Activated CD8-positive, alpha-beta memory T cell treated with anti-CD3 and anti-CD28 coated beads for 36 hours (primary cell): ENCODE results near the gene RBPJ. TPM values are rescaled to one million over a fixed set of nuclear protein-coding genes. Genes with fewer than 3 reads are reported as not detected.

Experiments
- CTCF ChIA-PET: fragments of 350-600 bp; sonication (Branson Sonifier 250); formaldehyde crosslinking; loops from one replicate; lab custom pipeline; 2021; ENCODE audit warnings: antibody characterized with exemption; lab: Charles Lee
- POLR2A ChIA-PET: fragments of 350-600 bp; sonication (Branson Sonifier 250); formaldehyde crosslinking; loops from one replicate; lab custom pipeline; 2021; ENCODE audit warnings: antibody characterized with exemption; lab: Charles Lee
- total RNA-seq, 2 experiments: library from RNA; stranded (reverse); gene quantifications; one replicate each; pipeline ENCODE4 v1.2.3, GENCODE V29; 2021

The RBPJ gene
- total RNA-seq, 2 experiments from 2014 or later: 200 TPM

DNA sequence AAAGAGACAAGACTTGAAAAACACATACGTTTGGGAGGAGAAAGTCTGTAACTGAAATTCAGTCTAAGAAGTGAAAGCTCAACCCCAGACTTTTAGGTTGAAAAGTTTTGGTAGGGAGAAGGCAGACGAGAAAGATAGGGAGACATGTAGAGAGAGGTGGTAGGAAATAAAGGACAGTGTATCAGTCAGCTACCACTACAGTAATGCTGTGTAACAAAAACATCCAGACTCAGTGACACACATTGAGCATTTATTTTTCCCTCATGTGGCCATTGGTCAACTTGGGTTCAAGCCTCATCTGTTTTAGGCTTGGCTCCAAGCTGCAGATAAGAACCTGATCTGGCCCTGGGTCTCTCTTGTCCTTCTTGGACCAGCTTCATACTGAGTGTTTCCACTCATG lies 142.6 kb downstream of the RBPJ start:
- POLR2A ChIA-PET: no interaction called here
- CTCF ChIA-PET: interaction anchor here (0.6 kb wide), 1 partner anchor 10 kb away, joined by 4 read pairs; no protein-coding TSS in a partner anchor

DNA sequence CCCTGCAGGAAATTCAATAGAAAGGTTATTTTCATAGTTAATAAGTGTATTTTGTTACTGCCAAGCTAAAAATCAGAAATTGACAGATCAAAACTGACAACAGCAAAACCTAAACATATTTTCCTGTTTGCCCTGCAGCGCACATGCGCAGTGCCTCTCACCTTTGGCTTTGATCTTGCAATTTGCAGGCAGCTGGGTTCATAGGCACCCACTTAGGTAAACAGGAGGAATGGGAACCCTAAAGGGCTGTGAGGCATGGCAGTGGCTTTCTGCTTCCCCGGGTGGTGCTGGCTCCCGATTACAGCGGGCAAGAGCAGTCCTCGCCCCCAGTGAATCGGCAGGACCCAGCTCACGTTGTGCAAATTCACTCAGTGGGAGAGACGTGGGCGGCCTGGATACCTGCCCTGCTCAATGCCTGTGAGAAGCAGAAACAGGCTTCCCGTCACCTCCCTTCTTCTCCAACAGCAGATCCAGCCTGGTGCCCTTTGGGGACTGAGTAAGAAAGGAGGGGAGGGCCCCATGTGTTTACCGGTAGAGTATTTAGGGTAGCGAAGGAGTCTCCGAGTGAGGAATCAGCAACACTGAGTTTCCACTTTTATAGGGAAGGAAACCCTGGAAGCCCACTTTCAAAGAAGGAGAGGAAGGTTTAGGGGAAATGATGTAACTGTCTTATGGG lies 143.7 kb downstream of the RBPJ start:
- POLR2A ChIA-PET: no interaction called here
- CTCF ChIA-PET: no interaction called here

DNA sequence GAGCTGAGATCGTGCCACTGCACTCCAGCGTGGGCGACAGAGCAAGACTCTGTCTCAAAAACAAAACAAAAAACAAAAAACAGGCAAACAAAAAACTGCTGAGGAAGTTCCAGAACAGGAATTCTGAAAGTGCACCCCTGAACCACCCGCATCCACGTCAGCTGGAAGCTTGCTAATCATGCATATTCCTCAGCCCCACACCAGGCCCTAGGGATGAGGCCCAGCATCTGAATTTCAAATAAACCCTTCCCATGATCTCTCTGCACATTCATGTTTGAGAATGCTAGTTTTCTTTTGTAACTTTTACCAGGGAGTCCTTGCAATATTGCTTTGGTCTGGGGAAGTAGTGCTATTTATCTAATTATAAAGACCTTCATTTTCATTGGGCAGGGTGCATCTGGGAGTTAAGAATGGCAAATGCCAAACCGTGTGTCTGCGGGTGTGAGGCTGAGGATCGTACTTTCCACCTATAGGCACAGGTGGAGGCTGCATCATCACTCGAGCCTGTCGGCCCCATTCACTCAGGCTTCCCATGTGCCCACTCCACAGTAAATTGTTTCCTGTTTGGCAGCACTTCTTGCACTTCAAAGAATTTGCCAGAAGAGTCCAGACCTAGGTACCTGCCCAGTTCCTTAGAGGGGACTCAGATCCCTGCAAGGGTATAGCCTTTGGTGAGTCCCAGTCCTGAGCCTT lies 145.9 kb downstream of the RBPJ start:
- POLR2A ChIA-PET: no interaction called here
- CTCF ChIA-PET: no interaction called here

DNA sequence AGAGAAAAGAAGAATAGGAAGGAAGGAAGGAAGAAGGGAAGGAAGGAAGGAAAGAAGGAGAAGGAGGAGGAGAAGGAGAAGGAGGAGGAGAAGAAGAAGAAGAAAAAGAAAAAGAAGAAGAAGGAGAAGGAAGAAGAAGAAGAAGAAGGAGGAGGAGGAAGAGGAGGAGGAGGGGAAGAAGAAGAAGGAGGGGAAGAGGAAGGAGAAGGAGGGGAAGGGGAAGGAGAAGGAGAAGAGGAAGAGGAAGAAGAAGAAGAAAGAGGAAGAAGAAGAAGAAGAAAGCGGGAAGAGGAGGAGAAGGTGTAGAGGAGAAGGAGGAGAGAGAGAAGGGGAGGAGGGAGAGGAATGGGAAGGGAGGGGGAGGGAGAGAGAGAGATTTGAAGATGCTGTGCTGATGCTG lies 146.9 kb downstream of the RBPJ start:
- CTCF ChIA-PET: no interaction called here
- POLR2A ChIA-PET: no interaction called here

DNA sequence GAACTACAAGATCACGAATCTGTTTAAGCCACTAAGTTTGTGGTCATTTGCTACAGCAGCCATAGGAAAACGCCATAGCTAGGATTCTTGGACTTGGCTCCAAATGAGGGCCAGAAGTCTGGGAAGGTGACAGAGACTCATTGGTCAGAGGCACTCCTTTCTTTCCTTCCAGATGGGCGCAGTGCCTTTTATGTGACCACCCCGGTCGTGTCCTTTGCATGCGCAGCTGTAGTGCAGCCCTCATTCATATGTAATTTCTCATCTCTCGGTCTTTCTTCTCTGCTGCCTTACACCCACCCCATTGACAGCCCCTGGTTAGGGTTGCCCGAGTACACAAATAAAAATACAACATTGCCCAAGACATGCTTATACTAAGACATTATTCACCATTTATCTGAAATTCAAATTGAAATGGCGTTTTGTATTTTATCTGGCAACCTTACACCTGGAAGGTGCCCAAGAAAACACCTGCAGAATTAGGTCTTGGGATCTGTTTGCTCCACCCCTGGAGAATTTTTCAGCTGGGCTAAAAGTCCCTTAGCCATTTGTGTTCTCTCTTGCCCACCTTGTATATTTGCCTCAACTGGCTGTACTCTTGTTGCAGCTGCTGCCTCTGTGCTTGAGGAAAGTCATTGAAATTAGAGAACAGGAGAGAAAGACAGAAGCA lies 147.6 kb downstream of the RBPJ start:
- ChIA-PET POLR2A (no interaction called here), CTCF (no interaction called here)

DNA sequence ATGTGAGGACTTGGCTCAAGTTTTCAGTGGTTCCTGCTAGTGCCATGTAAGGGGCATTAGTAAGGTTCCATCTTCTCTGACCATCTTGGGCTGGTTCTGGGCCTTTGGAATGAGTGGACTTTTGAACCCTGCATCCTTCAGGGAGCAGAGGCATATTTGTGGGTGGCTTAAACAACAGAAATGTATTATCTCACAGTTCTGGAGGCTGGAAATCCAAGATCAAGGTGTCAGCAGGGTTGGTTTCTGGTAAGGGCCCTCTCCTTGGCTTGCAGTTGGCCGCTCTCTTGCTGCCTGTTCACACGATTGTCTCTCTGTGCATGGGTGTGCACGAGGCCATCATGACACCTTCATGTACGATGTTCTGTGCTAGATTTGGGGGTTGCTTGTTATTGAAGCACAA lies 148.2 kb downstream of the RBPJ start:
- ChIA-PET CTCF (no interaction called here), POLR2A (no interaction called here)

DNA sequence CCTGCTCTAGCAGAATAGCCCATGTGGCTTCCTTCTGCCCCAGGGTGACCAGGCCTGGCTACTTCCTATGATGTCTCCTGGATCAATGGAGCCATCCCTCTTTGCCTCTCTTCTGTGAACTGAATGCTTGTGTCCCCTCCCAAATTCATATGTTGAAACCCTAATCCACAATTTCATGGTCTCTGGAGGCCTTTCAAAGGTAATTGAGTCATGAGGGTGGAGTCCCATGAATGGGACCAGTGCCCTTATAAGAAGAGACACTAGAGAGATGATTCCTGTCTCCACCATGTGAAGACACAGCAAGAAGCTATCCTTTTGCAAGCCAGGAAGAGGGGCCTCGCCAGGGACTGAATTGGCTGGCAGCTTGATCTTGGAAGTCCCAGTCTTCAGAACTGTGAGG lies 151.1 kb downstream of the RBPJ start:
- ChIA-PET POLR2A (no interaction called here), CTCF (interaction anchor here (0.7 kb wide), 1 partner anchor 14 kb away, joined by 3 read pairs; no protein-coding TSS in a partner anchor)

DNA sequence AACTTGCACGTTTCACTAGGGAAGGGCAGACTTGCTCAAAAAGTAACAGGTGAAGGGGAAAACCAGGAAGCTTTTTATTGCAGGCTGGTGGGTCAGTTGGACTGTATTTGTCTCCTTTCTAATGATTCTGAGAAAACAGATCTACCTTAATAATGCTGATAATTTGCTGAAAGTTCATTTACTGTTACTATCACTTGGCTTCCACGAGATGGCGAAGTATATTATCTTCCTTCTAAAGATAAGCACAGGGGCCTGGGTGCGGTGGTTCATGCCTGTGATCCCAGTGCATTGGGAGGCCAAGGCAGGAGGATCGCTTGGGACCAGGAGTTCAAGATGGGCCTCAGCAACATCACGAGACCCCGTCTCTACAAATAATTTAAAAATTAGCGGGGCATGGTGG lies 153.1 kb downstream of the RBPJ start:
- CTCF ChIA-PET: no interaction called here
- POLR2A ChIA-PET: no interaction called here

DNA sequence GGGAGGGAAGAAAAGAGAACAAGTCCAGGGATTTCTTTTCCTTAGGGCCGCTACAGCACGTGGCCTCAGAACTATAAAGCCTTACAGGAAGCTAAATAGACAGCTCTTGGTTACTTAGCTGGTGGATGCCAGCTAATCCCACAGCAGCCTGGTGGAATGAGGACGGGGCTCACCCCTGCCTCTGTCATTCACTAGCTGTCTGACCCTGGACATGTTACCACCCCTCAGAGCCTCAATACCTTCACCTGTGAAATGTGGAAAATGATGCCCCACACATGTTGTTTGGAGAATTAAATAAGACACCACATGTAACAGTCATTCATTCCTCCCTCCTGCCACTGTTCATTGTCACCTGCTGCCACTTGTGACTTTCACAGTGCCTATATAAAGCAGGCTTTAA lies 153.7 kb downstream of the RBPJ start:
- POLR2A ChIA-PET: no interaction called here
- CTCF ChIA-PET: no interaction called here

DNA sequence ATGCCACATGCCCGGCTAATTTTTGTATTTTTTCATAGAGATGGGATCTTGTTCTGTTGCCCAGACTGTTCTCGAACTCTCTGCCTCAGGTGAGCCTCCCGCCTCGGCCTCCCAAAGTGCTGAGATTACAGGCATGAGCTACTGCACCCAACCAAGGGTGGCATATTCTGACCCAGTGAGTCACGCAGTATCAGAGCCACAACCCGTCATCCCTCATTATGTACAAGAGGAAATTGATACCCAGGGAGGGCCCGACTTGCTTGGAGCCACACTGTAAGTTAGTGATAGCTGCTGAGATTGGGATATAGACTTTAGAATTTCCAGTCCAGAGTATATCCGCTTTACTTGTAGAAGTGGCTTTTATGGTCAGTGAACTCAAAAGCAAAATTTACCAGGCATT lies 154.9 kb downstream of the RBPJ start:
- ChIA-PET POLR2A (no interaction called here), CTCF (no interaction called here)

DNA sequence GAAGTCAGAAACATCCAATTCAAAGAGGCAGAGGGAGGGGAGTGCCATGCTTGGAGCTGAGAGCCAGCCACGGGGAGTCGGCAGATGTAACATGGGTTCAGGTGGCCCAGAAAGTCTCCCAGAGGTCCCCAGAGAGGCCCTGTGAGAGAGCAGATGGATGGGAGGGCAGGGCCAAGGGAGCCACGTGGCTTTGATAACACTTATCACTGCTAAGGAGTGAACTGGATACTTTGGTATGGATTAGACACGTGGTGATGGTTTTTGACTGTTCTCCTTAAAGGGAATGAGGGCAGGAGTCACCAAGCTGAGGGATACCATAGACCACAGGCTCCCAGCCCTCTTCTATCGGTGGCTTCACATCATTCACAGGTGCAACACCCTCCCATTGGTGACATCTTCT lies 155.7 kb downstream of the RBPJ start:
- CTCF ChIA-PET: no interaction called here
- POLR2A ChIA-PET: no interaction called here

DNA sequence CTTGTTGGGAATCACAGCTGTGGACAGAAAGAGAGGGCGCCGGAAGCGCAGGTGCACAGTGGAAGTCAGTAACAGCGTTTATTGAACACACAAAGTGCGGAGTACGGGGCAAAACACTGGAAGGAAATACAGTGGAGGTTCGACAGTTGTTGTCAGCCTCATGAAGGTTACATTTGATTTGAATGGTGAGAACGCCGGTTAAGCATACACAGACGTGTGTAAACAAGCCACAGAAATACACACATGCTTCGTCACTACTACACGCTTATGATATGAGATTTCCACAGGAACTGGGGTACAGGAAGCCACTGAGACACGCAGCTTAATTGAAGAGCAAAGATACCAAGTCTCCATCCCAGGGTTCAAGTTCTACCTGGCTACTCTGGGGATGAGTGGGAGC lies 157.5 kb downstream of the RBPJ start:
- ChIA-PET CTCF (interaction anchor here (0.6 kb wide), 1 partner anchor 471 kb away, joined by 3 read pairs; no protein-coding TSS in a partner anchor), POLR2A (no interaction called here)

DNA sequence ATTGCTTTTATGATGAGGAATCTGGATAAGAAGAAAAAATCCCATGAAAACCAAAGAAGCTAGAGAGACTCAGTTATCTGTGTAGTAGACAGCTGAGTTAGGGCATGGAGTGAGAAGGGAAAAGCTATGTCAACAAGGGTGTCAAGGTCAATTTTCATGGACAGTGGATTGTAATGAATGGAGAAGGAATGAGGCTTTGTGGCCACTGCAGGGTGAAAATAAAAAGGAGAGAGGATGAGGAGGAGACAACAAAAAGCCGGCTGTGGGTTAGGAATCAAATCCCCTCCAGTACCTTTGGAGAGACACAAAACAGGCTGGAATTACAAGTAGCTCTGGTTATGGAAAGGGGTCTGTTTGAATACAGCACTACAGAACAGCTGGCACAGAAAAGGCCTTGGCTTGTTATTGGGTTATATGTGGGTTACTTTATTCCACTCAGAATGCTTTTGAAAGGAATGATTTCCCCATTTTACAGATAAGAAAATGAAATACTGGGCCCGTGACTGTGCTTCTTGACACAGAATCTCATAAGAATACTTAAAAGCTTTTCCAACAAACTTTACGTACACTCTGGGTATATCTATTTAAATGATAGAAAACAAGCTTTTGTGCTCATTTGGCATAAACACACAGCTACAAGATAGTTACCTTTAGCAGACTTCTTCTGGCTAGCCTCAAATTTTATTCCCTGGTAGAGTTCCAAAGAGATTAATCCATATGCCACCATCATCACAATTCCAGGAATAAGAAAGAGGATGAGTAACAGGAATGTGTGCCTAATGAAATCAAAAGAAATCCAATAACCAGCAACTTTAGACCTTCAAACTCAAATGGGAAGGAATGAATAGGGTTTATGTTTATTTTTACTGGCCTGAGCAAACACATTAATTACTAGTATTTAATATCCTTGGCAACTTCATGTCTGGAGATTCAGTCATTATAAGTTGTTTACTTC lies 162.0 kb downstream of the RBPJ start:
- CTCF ChIA-PET: no interaction called here

DNA sequence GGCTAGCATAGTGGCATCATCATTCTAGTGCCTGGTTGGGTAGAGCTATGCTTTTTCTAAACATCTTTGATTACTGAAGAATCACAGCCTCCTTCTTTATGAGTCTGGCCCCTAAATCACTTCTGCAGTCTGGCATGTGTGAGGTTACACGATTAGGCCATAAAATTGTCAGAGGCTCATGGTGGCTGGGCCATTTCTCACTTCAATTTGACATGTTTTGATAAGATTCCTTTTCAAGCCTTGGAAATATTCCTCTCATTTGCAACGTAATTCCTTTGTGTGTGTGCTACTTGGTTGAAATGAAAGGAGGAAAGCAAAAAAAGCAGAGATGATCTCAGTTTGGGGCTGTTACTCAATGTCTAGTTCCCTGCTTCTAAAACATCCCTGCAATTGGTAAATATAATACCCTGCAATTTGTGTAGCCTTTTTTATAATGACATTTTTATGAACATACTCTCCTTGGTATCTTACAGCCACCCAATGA lies 163.3 kb downstream of the RBPJ start:
- CTCF ChIA-PET: no interaction called here
- POLR2A ChIA-PET: no interaction called here

More for the DNA sequence above, 162.0 kb downstream of the RBPJ start:
- POLR2A ChIA-PET: no interaction called here

DNA sequence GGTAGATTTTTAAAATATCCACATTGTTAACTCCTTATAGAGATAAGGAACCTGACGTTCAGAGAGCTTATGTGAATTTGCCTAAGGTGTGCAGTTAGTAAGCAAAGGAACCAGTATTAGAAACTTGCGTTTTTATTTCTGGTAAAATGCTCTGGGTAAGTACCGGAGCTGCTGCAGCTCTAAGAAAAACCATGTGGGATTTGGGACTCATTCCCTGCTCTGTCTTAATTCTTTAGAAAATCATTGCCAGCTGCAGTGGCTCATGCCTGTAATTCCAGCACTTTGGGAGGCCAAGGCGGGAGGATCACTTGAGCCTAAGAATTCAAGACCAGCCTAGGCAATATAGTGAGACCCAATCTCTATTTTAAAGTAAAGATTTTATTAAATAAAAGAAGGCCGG lies 163.7 kb downstream of the RBPJ start:
- ChIA-PET CTCF (no interaction called here), POLR2A (no interaction called here)

Other genes with a start within 250 kb of the RBPJ start
- gene CCKAR, start 169.5 kb downstream of the RBPJ start, total RNA-seq: not detected